CD4-positive, alpha-beta T cell treated with Interferon gamma for 1 hour (primary cell): ENCODE data around the gene PISD.
"Not testable (repeated sequence)": the region's sequence is repeated elsewhere in the genome, so short reads cannot be mapped to it uniquely, and the experiment has no call there.

ENCODE experiments used
- DNase-seq: peaks from one replicate; pipeline ENCODE4 v3.0.0-alpha.2; 2020

PISD gene

GRCh38 chr22:31604746-31605705 is 57.0 kb downstream of the PISD start:
- DNase-seq = no peak

GRCh38 chr22:31604137-31604705 is 57.8 kb downstream of the PISD start:
- no peak for DNase-seq

GRCh38 chr22:31603574-31603973 is 58.4 kb downstream of the PISD start:
- DNase-seq = no peak

- DNase-seq = no peak
These were observed 58.9 kb downstream of the PISD start for GRCh38 chr22:31603081-31603525.

- no peak for DNase-seq
These were observed 59.6 kb downstream of the PISD start for GRCh38 chr22:31602259-31602952.

GRCh38 chr22:31595271-31595670 is 66.7 kb downstream of the PISD start:
- no peak for DNase-seq

GRCh38 chr22:31590161-31590560 is 71.9 kb downstream of the PISD start:
- DNase-seq = not testable (repeated sequence)

- DNase-seq = no peak
These were observed 72.9 kb downstream of the PISD start for GRCh38 chr22:31588970-31589675.

- DNase-seq = no peak
These were observed 75.7 kb downstream of the PISD start for GRCh38 chr22:31586137-31586920.

GRCh38 chr22:31585161-31585859 is 76.7 kb downstream of the PISD start:
- no peak for DNase-seq

GRCh38 chr22:31584804-31585160 is 77.2 kb downstream of the PISD start:
- no peak for DNase-seq

GRCh38 chr22:31583861-31584485 is 78.0 kb downstream of the PISD start:
- no peak for DNase-seq

GRCh38 chr22:31579835-31580242 is 82.2 kb downstream of the PISD start:
- DNase-seq = no peak

GRCh38 chr22:31578171-31578570 is 83.8 kb downstream of the PISD start:
- DNase-seq = no peak

GRCh38 chr22:31577711-31578110 is 84.3 kb downstream of the PISD start:
- no peak for DNase-seq

GRCh38 chr22:31575190-31575589 is 86.8 kb downstream of the PISD start:
- no peak for DNase-seq

GRCh38 chr22:31574055-31574670 is 87.9 kb downstream of the PISD start:
- DNase-seq = no peak

- no peak for DNase-seq
These were observed 89.1 kb downstream of the PISD start for GRCh38 chr22:31572939-31573338.

- DNase-seq = no peak
These were observed 92.9 kb downstream of the PISD start for GRCh38 chr22:31569126-31569525.
